IMR-90 (cell line): ENCODE data around the gene ANTXRL.

Experiments
- CEBPB ChIP-seq: IDR thresholded peaks from 2 replicates; pipeline ENCODE4 v1.6.1; 2012; ENCODE audit warnings: low read depth, low read length, improper control_type of control experiment
- CTCF ChIP-seq: conservative IDR thresholded peaks from 2 replicates; pipeline ENCODE4 v1.5.1; 2012; ENCODE audit warnings: mild to moderate bottlenecking, low read depth, low read length, improper control_type of control experiment
- ELK1 ChIP-seq: fragments of 150-350 bp; IDR thresholded peaks from 2 replicates; pipeline ENCODE4 v1.6.1; 2016; ENCODE audit warnings: low read depth, mild to moderate bottlenecking, low read length, moderate library complexity, borderline replicate concordance
- MAFK ChIP-seq: IDR thresholded peaks from 2 replicates; pipeline ENCODE4 v1.6.1; 2012; ENCODE audit warnings: low read depth, low read length, improper control_type of control experiment
- MAZ ChIP-seq: IDR thresholded peaks from 2 replicates; pipeline ENCODE4 v1.6.1; 2012; ENCODE audit warnings: low read depth, mild to moderate bottlenecking, low read length, improper control_type of control experiment, moderate library complexity, borderline replicate concordance
- POLR2A ChIP-seq: IDR thresholded peaks from 2 replicates; pipeline ENCODE4 v1.6.1; 2012; ENCODE audit warnings: mild to moderate bottlenecking, low read depth, low read length
- RAD21 ChIP-seq: IDR thresholded peaks from 2 replicates; pipeline ENCODE4 v1.6.1; 2012; ENCODE audit warnings: low read length, improper control_type of control experiment
- RFX5 ChIP-seq: IDR thresholded peaks from 2 replicates; pipeline ENCODE4 v1.8.0; 2012; ENCODE audit warnings: low read depth, mild to moderate bottlenecking, low read length, moderate library complexity
- SMC3 ChIP-seq: fragments of 150-350 bp; IDR thresholded peaks from 2 replicates; pipeline ENCODE4 v1.6.1; 2016; ENCODE audit warnings: low read depth, mild to moderate bottlenecking, antibody characterized with exemption, low read length, moderate library complexity
- USF2 ChIP-seq: fragments of 150-350 bp; IDR thresholded peaks from 2 replicates; pipeline ENCODE4 v1.6.1; 2017; ENCODE audit warnings: mild to moderate bottlenecking, antibody characterized with exemption, low read length, low read depth

- TF ChIP-seq RFX5 (no peak), ELK1 (no peak), CTCF (no peak), USF2 (no peak), POLR2A (no peak), CEBPB (no peak), SMC3 (no peak), MAFK (no peak), MAZ (no peak), RAD21 (no peak)
Measured at GRCh38 chr10:46304062-46304461, 17.3 kb downstream of the ANTXRL start.
